ENCODE results near the gene PSAPL1.

PSAPL1 gene

DNA sequence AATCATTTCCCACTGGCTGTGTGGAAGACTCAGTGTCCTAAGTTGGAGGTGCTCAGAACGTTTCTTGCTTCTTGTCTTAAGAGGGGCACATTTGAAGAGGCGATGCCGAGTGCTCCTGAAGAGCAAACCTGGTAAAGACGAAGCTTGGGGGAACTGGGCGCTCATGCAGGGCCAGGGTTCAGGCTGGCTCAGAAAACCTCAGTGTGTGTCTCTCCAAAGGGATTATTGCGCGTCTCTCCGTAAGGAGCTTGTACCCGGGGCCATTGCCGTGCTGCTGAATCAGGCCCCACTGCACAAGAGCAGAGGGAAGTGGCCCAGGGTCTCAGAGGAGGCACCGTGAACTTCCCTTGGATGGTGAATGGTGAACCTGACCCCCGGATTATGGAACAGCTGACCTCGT lies 44.4 kb downstream of the PSAPL1 start:
- TF ChIP-seq, protein P1, sequence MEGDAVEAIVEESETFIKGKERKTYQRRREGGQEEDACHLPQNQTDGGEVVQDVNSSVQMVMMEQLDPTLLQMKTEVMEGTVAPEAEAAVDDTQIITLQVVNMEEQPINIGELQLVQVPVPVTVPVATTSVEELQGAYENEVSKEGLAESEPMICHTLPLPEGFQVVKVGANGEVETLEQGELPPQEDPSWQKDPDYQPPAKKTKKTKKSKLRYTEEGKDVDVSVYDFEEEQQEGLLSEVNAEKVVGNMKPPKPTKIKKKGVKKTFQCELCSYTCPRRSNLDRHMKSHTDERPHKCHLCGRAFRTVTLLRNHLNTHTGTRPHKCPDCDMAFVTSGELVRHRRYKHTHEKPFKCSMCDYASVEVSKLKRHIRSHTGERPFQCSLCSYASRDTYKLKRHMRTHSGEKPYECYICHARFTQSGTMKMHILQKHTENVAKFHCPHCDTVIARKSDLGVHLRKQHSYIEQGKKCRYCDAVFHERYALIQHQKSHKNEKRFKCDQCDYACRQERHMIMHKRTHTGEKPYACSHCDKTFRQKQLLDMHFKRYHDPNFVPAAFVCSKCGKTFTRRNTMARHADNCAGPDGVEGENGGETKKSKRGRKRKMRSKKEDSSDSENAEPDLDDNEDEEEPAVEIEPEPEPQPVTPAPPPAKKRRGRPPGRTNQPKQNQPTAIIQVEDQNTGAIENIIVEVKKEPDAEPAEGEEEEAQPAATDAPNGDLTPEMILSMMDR (IDR thresholded peaks at IDR 0.05; ENCODE audit: borderline replicate concordance, extremely low read depth, low read length, poor library complexity, severe bottlenecking) = no peak
- no peak for TF ChIP-seq EZH2 (IDR thresholded peaks at IDR 0.05; ENCODE audit: borderline replicate concordance, low read depth, low read length, severe bottlenecking)
- DNase-seq = no peak
- H3K79me2 ChIP-seq (ENCODE audit: insufficient read depth, low read length) = no peaks in the 10 kb centered on the region

DNA sequence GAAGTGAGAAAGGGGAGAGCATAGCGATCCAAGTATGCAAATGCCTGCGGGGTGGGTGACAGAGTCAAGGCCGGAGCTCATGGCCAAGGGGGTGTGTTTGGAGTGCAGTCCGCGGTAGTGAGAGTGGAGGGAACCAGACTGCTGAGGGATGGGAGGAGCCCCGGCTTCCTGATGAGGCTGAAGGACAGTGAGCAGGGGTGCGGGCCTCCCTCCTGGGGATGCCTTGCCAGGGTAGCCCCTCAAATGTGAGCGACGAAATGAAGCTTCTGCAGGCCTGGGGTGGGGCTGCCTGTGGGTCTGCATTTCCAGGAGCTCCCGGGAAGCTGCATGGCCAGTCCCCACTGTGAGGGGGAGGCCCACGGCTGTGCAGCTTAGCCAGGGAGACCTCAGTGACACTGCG lies 45.0 kb downstream of the PSAPL1 start:
- DNase-seq = no peak
- no peak for ATAC-seq (ENCODE audit: insufficient read depth, low read depth)
- peaks cover 5% of the 10 kb centered on the region for H3K9me3 ChIP-seq (ENCODE audit: insufficient read depth, low read length, severe bottlenecking)
- no peak overlapping the region for H3K4me2 ChIP-seq (ENCODE audit: insufficient read depth, low read length)
- no peaks in the 10 kb centered on the region for H3K27me3 ChIP-seq (ENCODE audit: insufficient read depth, low read length, poor library complexity)
- no peaks in the 10 kb centered on the region for H3K36me3 ChIP-seq (ENCODE audit: insufficient read depth, low read length)
- TF ChIP-seq EZH2 (IDR thresholded peaks at IDR 0.05; ENCODE audit: borderline replicate concordance, low read depth, low read length, severe bottlenecking) = no peak
- TF ChIP-seq, protein P1 (IDR thresholded peaks at IDR 0.05; ENCODE audit: borderline replicate concordance, extremely low read depth, low read length, poor library complexity, severe bottlenecking) = no peak
- H3K4me3 ChIP-seq (ENCODE audit: low read depth in 1 of 2, low read length in 2 of 2) = no peak overlapping the region
- no peak overlapping the region for H3K27ac ChIP-seq (ENCODE audit: low read length)
- H3K9ac ChIP-seq (ENCODE audit: low read depth, low read length) = no peak overlapping the region
- H3K79me2 ChIP-seq (ENCODE audit: insufficient read depth, low read length) = no peaks in the 10 kb centered on the region
- H2AFZ ChIP-seq (ENCODE audit: low read depth, low read length) = no peak overlapping the region
- no peaks in the 10 kb centered on the region; the same call in 1 of the 2 replicates for H4K20me1 ChIP-seq (ENCODE audit: insufficient read depth, low read length)
- no peaks in the 10 kb centered on the region for H3K4me1 ChIP-seq (ENCODE audit: insufficient read depth, low read length)

More for the DNA sequence above, 44.4 kb downstream of the PSAPL1 start:
- Histone ChIP-seq H3K4me1 (ENCODE audit: insufficient read depth, low read length) (no peaks in the 10 kb centered on the region), H3K9ac (ENCODE audit: low read depth, low read length) (no peak overlapping the region), H3K27me3 (ENCODE audit: insufficient read depth, low read length, poor library complexity) (no peaks in the 10 kb centered on the region), H2AFZ (ENCODE audit: low read depth, low read length) (no peak overlapping the region), H3K27ac (ENCODE audit: low read length) (no peak overlapping the region), H3K4me3 (ENCODE audit: low read depth in 1 of 2, low read length in 2 of 2) (no peak overlapping the region), H3K36me3 (ENCODE audit: insufficient read depth, low read length) (no peaks in the 10 kb centered on the region), H3K9me3 (ENCODE audit: insufficient read depth, low read length, severe bottlenecking) (peaks cover 5% of the 10 kb centered on the region), H4K20me1 (ENCODE audit: insufficient read depth, low read length) (no peaks in the 10 kb centered on the region; the same call in 1 of the 2 replicates), H3K4me2 (ENCODE audit: insufficient read depth, low read length) (no peak overlapping the region)
- ATAC-seq (ENCODE audit: insufficient read depth, low read depth) = no peak

DNA sequence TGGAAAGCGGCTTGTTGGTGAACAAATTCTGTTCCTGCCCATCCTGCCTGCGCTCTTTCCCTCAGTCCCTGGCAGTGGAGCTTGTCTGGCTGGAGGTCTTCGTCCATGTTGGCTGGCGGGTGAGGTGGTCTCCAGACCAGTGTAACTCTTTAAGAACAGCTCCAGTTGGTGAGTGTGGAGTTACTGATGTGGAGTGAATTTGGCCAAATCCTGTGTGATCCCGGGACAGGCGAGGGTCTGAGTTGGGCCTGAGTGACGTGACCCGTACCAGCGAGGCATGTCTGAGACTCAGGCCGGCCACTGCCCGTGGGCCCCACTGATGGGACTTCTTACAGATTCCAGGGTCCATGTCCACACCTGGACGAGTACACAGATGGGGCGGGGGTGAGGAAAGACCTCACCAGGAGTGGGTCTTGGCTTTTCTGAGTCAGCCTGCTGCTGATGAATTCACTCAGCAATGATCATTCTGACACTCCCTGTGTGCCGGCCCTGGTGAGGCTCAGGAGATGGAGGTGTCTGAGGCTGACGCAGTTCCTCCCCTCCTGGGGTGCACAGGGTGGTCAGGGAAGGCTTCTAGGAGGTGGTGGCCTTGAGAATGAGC lies 45.5 kb downstream of the PSAPL1 start:
- no peak overlapping the region for H3K27ac ChIP-seq (ENCODE audit: low read length)
- no peaks in the 10 kb centered on the region for H3K36me3 ChIP-seq (ENCODE audit: insufficient read depth, low read length)
- peaks cover 5% of the 10 kb centered on the region for H3K9me3 ChIP-seq (ENCODE audit: insufficient read depth, low read length, severe bottlenecking)
- H3K79me2 ChIP-seq (ENCODE audit: insufficient read depth, low read length) = no peaks in the 10 kb centered on the region
- H3K4me1 ChIP-seq (ENCODE audit: insufficient read depth, low read length) = no peaks in the 10 kb centered on the region
- H3K4me3 ChIP-seq (ENCODE audit: low read depth in 1 of 2, low read length in 2 of 2) = no peak overlapping the region
- no peak overlapping the region for H3K9ac ChIP-seq (ENCODE audit: low read depth, low read length)
- ATAC-seq (ENCODE audit: insufficient read depth, low read depth) (no peak), DNase-seq (no peak)
- no peak overlapping the region for H2AFZ ChIP-seq (ENCODE audit: low read depth, low read length)
- no peaks in the 10 kb centered on the region for H3K27me3 ChIP-seq (ENCODE audit: insufficient read depth, low read length, poor library complexity)
- no peak overlapping the region for H3K4me2 ChIP-seq (ENCODE audit: insufficient read depth, low read length)
- H4K20me1 ChIP-seq (ENCODE audit: insufficient read depth, low read length) = no peaks in the 10 kb centered on the region; the same call in 1 of the 2 replicates
- TF ChIP-seq EZH2 (IDR thresholded peaks at IDR 0.05; ENCODE audit: borderline replicate concordance, low read depth, low read length, severe bottlenecking) = no peak
- TF ChIP-seq, protein P1 (IDR thresholded peaks at IDR 0.05; ENCODE audit: borderline replicate concordance, extremely low read depth, low read length, poor library complexity, severe bottlenecking) = no peak
